Stimulated activated CD4-positive, alpha-beta T cell treated with anti-CD3 and anti-CD28 coated beads, Interleukin-1b, Interleukin-23, amount 100 ng/mL, for 48 hours (primary cell): ENCODE measurements around the gene COL25A1.
A peak's percentile ranks its signal among the peaks of the same experiment; 100 is the strongest.

Experiments used
- DNase-seq: peaks from one replicate; pipeline ENCODE4 v3.0.0-alpha.2; 2020

Gene COL25A1

GRCh38 chr4:108838451-108838850, 464.0 kb downstream of the COL25A1 start:
- no peak for DNase-seq

DNA sequence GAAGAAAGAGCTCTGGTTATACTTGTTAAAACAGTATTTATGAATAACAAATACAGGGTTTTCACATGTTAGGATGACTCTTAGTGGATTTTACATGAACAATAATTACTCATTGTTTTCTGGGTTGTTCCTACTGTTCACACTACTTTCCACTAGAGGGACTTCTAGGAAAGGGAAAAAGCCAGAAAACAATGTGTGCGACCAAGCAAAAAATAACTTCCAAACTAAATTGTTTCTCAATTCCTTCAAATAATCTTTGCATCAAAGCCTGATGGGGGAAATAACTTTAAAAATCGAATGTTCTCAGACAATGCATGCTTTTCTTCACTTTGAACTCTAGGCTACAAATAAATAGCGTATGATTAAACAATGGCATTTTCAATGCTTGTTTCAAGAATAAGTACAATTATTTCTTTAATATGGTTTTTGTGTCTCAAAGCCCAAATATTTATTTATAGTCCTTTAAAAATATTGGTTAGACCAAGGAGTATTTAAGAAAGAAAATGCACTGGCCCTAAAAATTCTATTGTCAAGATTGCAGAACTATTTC, 467.5 kb downstream of the COL25A1 start:
- DNase-seq, result no peak

DNA sequence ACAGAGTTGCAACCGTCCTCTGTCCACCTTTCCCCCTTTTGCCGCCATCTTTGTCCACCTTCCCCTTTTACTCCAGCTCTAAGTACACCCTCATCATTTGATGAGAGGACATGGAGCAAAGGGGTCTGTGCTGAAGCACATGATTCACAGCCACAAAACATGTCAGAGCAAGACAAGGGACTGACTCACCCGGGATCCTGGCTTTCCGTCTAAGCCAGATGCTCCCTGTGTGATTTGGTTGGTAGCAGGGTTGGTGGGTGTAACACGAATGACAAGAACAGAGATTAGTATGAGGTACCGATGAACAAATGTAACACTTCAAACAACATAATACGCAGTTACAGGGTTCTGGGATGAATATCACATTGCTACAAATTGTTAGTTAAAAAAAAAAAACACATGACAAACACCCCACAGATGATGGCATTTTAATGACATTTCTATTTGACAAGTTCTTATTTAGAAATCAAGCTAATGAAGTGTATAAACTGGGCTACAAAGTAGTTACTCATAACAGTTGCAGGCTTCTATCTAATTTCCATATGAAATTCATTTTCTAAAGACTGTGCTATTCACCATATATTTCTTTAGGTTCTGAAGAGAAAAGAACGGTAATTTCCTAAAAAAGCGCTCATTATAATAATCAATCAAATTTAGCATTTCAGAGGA, 468.2 kb downstream of the COL25A1 start:
- peak; percentile 16 for DNase-seq

GRCh38 chr4:108833046-108833445, 469.4 kb downstream of the COL25A1 start:
- no peak for DNase-seq

- DNase-seq, result no peak
Measured at GRCh38 chr4:108831886-108832285, 470.6 kb downstream of the COL25A1 start.

- no peak for DNase-seq
Measured at GRCh38 chr4:108831291-108831690, 471.2 kb downstream of the COL25A1 start.

GRCh38 chr4:108830509-108831244, 471.8 kb downstream of the COL25A1 start:
- DNase-seq, result peak; percentile 23

- no peak for DNase-seq
Measured at GRCh38 chr4:108829966-108830492, 472.4 kb downstream of the COL25A1 start.

- DNase-seq, result no peak
Measured at GRCh38 chr4:108828620-108829019, 473.8 kb downstream of the COL25A1 start.

- DNase-seq, result no peak
Measured at GRCh38 chr4:108825737-108826136, 476.7 kb downstream of the COL25A1 start.

DNA sequence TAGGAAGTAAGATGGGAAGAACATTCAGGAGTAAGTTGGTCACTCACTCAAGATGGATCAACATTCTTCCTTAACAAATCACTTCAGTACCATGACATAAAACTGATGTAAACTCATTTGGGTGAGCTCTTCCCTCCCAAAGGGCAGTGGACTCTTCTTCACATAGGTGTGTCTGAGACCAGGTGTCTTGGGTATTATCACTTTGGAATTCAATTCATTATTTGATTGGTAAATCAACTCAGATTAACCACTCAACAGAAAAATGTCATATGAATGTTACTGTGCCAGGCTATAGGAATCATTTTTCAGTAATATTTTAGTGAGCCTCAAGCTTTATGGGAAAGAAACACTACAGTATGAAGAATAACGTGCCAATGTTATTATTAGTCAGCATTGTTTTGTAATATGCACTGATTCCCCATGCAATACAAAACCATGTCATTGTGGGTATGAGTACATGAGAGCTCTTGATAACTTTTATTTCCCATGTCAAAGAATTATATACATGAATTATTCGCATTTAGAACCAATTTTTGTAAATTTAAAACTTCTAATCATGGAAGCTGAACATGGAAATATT, 481.0 kb downstream of the COL25A1 start:
- no peak for DNase-seq

DNA sequence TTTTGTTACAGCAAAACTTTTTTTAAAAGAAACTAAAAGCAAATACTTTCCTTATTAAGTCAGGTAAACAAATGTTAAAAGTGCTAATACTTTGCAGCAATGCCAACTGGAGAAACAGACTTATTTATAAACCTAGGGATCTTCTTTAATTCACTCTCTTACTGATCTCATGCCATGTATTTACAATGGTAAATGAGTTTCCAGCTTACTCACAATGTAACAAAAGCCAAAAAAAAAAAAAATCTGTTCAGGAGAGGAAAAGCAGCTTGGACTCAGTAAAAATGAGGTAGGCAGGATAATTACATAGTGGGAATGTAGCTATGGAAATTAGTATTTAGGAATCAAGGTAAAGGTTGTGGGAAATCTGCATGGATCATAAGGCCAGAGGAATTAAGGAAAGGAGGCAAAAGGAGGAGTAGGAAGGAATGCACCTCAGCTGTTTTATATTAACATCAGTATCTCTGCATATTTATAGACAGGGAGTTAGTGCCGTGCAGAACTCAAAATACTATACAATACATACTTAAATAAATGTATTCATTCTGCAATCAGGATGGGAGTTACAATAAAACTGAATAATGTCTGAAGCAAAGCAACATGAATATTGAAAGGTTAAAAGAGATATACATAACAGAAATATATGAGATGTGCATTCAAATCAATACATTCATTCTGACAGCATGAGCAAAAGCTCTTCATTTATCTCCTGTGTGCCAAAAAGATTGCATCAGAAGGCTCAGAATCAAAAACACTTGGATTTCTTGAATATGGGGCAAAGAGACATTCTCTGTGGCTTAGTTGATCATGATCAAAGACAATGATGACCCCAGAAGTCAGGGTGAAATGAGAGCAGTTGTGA, 481.7 kb downstream of the COL25A1 start:
- DNase-seq, result no peak

DNA sequence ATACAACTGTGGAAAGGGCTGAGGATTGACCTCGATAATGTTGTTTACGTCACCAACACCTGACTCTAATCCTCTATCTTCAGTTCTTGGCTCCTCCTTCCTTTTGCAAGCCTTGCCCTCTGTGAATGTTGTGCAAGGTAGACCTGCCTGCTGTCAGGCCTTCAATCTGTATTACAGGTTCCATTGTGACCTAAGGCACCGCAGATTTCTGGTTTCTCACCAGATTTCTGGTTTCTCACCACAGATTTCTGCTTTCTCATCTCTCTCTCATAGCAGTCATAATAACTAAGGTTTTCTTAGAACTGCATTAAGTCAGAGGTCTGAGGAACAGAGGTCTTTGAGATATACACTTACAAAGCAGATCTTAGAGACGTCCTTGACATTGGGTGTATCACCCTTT, 488.1 kb downstream of the COL25A1 start:
- peak; percentile 7 for DNase-seq

GRCh38 chr4:108813261-108813660, 489.2 kb downstream of the COL25A1 start:
- no peak for DNase-seq

DNA sequence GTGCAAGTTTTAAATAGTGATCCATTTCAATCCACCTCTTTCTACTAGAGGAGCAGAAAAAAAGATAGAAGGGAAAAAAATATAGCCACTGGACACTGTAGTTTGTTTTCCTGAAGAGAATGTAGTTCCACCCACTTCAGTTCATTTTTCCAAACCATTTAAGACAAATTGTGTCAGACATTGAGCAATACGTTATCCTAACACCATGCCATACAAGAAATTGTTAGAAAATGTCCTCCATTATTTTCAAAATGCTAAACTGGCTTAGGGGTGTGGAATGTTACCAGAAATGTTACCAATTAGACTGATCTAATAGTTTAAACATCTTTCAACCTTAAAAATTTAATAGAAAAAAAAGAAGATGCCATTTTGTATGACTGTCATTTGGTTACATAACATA, 491.0 kb downstream of the COL25A1 start:
- no peak for DNase-seq

GRCh38 chr4:108810087-108810486, 492.4 kb downstream of the COL25A1 start:
- DNase-seq, result no peak

DNA sequence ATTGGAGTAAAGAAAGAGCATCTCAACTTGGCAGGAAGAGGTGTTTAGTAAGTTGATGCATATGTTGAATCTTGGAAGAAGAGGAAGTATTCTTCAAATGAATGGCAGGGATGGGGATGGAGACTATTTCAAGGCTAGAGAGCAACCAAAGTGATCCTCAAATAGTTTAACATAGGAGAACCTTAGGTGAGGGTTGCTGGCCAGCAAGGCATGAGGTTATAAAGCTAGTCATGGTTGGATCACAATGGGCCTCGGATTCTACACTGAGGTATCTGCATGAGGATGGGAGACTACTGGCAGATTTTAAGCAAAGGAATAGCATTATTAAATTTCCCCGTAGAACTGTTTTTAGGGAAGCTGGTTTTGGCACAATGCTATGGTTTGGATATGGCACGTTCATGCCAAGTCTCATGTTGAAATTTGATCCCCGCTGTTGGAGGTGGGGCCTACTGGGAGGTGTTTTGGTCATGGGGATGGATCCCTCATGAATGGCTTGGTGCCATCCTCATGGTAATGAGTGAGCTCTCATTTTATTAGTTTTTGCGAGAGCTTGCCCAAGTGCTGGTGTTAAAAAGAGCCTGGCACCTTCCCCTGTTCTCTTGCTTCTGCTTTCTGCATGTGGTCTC, 497.7 kb downstream of the COL25A1 start:
- DNase-seq, result no peak

GRCh38 chr4:108799306-108799705, 503.2 kb downstream of the COL25A1 start:
- DNase-seq, result no peak

DNA sequence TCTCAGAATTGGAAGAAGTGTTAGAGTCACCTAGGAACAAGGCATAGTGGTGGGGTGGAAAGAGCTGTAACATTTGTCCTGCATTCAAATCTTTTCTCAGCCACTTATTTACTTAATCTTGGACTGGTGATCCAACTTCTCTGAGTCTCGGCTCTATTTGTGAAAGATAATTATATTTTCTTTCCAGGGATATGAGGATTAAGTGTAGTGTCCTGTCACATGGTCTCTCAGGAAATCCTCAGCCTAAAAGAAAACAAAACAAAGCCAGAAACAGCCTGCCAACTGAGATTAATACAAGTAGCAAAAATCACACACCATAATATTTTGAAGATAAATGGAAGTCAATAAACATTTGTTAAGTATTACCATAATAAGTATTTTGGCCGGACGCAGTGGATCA, 506.3 kb downstream of the COL25A1 start:
- DNase-seq, result no peak

- no peak for DNase-seq
Measured at GRCh38 chr4:108795733-108796132, 506.7 kb downstream of the COL25A1 start.

DNA sequence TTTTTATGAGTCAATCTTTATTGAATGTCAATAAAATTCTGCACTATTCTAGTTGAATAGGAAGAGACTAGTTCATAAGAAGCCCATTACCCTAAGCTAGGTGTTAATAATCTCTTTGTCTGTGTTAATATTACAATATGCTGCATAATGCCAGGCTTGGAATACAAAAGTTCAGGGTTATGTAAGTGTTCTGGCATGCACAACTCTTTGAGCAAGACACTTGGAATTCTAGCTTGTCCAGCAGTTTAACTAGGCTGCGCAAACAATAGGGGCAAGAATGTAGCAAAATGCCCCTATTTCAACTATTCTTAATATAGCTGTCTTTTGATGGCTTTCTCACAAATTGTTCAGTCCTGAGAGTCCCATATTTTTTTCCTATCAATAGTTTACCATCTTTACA, 508.3 kb downstream of the COL25A1 start:
- DNase-seq, result no peak

DNA sequence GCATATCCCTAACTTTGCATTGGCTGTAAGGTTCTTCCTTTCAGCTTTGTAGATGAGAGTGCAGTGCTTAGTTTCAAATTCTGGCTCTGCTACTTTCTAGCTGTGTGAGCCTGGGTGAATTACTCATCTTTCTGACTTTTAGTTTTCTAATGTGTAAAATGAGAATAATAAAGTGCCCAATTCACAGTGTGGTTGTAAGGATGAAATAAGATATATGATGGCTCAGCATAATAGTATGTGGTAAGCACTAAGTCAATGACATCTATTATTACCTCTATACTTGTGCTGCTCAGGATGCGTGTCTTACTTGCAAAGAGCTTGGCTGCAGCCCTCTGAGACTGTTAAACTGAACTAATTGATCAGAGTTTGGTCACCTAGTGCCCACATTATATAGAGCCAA, 509.0 kb downstream of the COL25A1 start:
- DNase-seq, result no peak
